Measurements from ENCODE around the gene PRR7. TPM values are rescaled to one million over a fixed set of nuclear protein-coding genes. Genes with fewer than 3 reads are reported as not detected.
A peak's percentile ranks its signal among the peaks of the same experiment; 100 is the strongest.

The PRR7 gene
- total and polyA plus RNA-seq, 2 of the 13 experiments (the other 11 are each of a cell fraction or from before 2014, with no cell fraction given), result 4.8 to 5.0 TPM

GRCh38 chr5:177473443-177474001 is 26.9 kb downstream of the PRR7 start, which contains the start of gene DBN1 (continued):
- no peak for TF ChIP-seq TFAP4 (IDR thresholded peaks at IDR 0.05; ENCODE audit: borderline replicate concordance, low read depth)
- no peak for TF ChIP-seq JARID2 (CRISPR knock-in tag; IDR thresholded peaks at IDR 0.05; ENCODE audit: insufficient replicate concordance)
- no peak for TF ChIP-seq ZBTB1 (CRISPR knock-in tag; IDR thresholded peaks at IDR 0.05; ENCODE audit: borderline replicate concordance)
- TF ChIP-seq IRX3 (CRISPR knock-in tag; IDR thresholded peaks at IDR 0.05; ENCODE audit: borderline replicate concordance, low read depth), result no peak
- TF ChIP-seq ZNF781 (CRISPR knock-in tag; IDR thresholded peaks at IDR 0.05; ENCODE audit: borderline replicate concordance, not compliant biosample characterization), result no peak
- TF ChIP-seq ZNF296 (CRISPR knock-in tag; conservative IDR thresholded peaks at IDR 0.05), result no peak
- no peak for TF ChIP-seq FOXJ3 (CRISPR knock-in tag; IDR thresholded peaks at IDR 0.05; ENCODE audit: borderline replicate concordance)
- no peak for TF ChIP-seq ZFY (CRISPR knock-in tag; IDR thresholded peaks at IDR 0.05)
- no peak for TF ChIP-seq ZNF619 (CRISPR knock-in tag; IDR thresholded peaks at IDR 0.05)
- TF ChIP-seq KDM2A (CRISPR knock-in tag; IDR thresholded peaks at IDR 0.05; ENCODE audit: borderline replicate concordance, low read depth), result 0 out of 2 replicates have a peak, but pooled peaks have one; percentile 24
- no peak for TF ChIP-seq FIP1L1 (IDR thresholded peaks at IDR 0.05; ENCODE audit: borderline replicate concordance, insufficient read depth, low read depth, low read length)
- TF ChIP-seq ZNF780A (CRISPR knock-in tag; IDR thresholded peaks at IDR 0.05), result no peak
- no peak for TF ChIP-seq TEAD3 (CRISPR knock-in tag; optimal IDR thresholded peaks at IDR 0.05; ENCODE audit: borderline replicate concordance)
- TF ChIP-seq ZNF512B (CRISPR knock-in tag; IDR thresholded peaks at IDR 0.05; ENCODE audit: borderline replicate concordance), result no peak
- TF ChIP-seq ZNF354B (CRISPR knock-in tag; IDR thresholded peaks at IDR 0.05), result no peak
- no peak for TF ChIP-seq RFX5 (IDR thresholded peaks at IDR 0.05; ENCODE audit: low read depth, low read length)
- TF ChIP-seq FOXK2 (IDR thresholded peaks at IDR 0.05), result no peak
- no peak for TF ChIP-seq MTERF4 (CRISPR knock-in tag; IDR thresholded peaks at IDR 0.05)
- TF ChIP-seq MAZ (IDR thresholded peaks at IDR 0.05; ENCODE audit: borderline replicate concordance, low read depth, low read length), result no peak
- 0 out of 2 replicates have a peak, but pooled peaks have one; percentile 19 for TF ChIP-seq MAZ (CRISPR knock-in tag; IDR thresholded peaks at IDR 0.05; ENCODE audit: low read depth)
- TF ChIP-seq ZNF136 (CRISPR knock-in tag; IDR thresholded peaks at IDR 0.05; ENCODE audit: low read depth), result no peak
- TF ChIP-seq ZNF605 (CRISPR knock-in tag; IDR thresholded peaks at IDR 0.05), result no peak
- TF ChIP-seq IRF2 (CRISPR knock-in tag; IDR thresholded peaks at IDR 0.05), result 0 out of 2 replicates have a peak, but pooled peaks have one; percentile 17
- TF ChIP-seq SOX5 (CRISPR knock-in tag; IDR thresholded peaks at IDR 0.05; ENCODE audit: borderline replicate concordance), result no peak
- TF ChIP-seq HNRNPK (IDR thresholded peaks at IDR 0.05; ENCODE audit: low read depth, low read length, poor library complexity, severe bottlenecking), result peak; percentile 35
- TF ChIP-seq SP1 (IDR thresholded peaks at IDR 0.05), result no peak
- no peak for TF ChIP-seq SP1 (CRISPR knock-in tag; IDR thresholded peaks at IDR 0.05)

All from HepG2 (cell line).